Ovary (tissue), 9 donors: ENCODE data around the gene CRAT. TPM values are rescaled to one million over a fixed set of nuclear protein-coding genes. Genes with fewer than 3 reads are reported as not detected.

ENCODE experiments used
- DNase-seq, 5 donors: peaks; one replicate each; pipeline ENCODE4 v3.0.0-alpha.2; 2019 to 2020
- H3K27ac ChIP-seq, 2 donors: fragments of 200-600 bp; one replicate each; pipeline versions ENCODE4 v1.5.1 to v1.8.0; 2019 to 2022
- H3K27me3 ChIP-seq: fragments of 200-600 bp; one replicate; pipeline ENCODE4 v1.8.0; 2022
- H3K36me3 ChIP-seq: fragments of 200-600 bp; sonication (generic); one replicate; pipeline ENCODE4 v1.5.1; 2019
- H3K4me1 ChIP-seq: one replicate; pipeline ENCODE4 v1.8.1; 2013; ENCODE audit warnings: mild to moderate bottlenecking, moderate library complexity; ENCODE audit not compliant: insufficient read depth
- H3K4me3 ChIP-seq: fragments of 200-600 bp; sonication (generic); one replicate; pipeline ENCODE4 v1.5.1; 2017
- H3K9me3 ChIP-seq, 2 donors: fragments of 200-600 bp in 1 of 2; sonication (generic) in 1 of 2; one replicate each; pipeline versions ENCODE4 v1.5.1 to v1.8.1; 2013 to 2019; ENCODE audit warnings: mild to moderate bottlenecking in 1 of 2, moderate library complexity in 1 of 2
- CTCF ChIP-seq, 3 donors: fragments of 450-650 bp in 2 of 3; fragments of 200-600 bp in 1 of 3; IDR thresholded peaks; one replicate each; pipeline versions ENCODE4 v1.5.1 to v1.8.0; 2016 to 2022; ENCODE audit warnings: antibody characterized with exemption in 3 of 3, mild to moderate bottlenecking in 1 of 3
- EP300 ChIP-seq: sonication (generic); formaldehyde crosslinking; IDR thresholded peaks from one replicate; pipeline ENCODE4 v1.6.1; 2017; ENCODE audit warnings: antibody characterized with exemption
- POLR2A ChIP-seq: fragments of 450-650 bp; IDR thresholded peaks from one replicate; pipeline ENCODE4 v1.6.1; 2017; ENCODE audit warnings: antibody characterized with exemption, mild to moderate bottlenecking, moderate library complexity
- WGBS, 3 donors: extraction: QIAGEN DNeasy Blood & Tissue Kit in 1 of 3; methylation state at CpG; one replicate each; pipeline versions ENCODE4 v1.1.5 to v1.1.7; 2013 to 2017; 5-methylcytosine and 5-hydroxymethylcytosine counted together
- intact Hi-C, 4 donors: fragments of 100-400 bp; cut with DNase I; formaldehyde crosslinking; loops; one replicate each; pipeline versions ENCODE4 v1.11.0 to v1.15.1; 2022 to 2023
- polyA plus RNA-seq, 2 donors: library from polyadenylated mRNA; stranded (reverse); fragments of 200-250 nt in 1 of 2; fragments of 350-450 nt in 1 of 2; fragmentation: Illumina TruSeq in 1 of 2; extraction: RNeasy Lipid Tissue Mini Kit (QIAGEN cat#74804) in 1 of 2; gene quantifications; one replicate each; pipeline ENCODE4 v1.2.3, GENCODE V29; 2013 to 2014
- total RNA-seq, 7 donors: library from RNA; depleted of rRNA in 2 of 7; stranded (reverse); fragments of >200 nt in 2 of 7; fragmentation: NEBNext Ultra II Directional in 3 of 7; extraction: Animal tissue kit (Norgen Biotek cat#: 25700) in 3 of 7; gene quantifications; one replicate each; pipeline versions ENCODE4 v1.1.0 to v1.2.4, GENCODE V29; 2016 to 2023
- donor health status: DM: no; HTN: no; CAD: no; lungs with moderate emphysema.
- donor health status: DM: no; HTN: no; CAD: no.
- donor health status: Bipolar disorder and iron deficiency.
- donor health status: DM: yes; HTN: yes; CAD: no.
- donor health status: DM: no; HTN: no; CAD: no.
- donor health status: DM: yes; HTN: yes; CAD: no.

The CRAT gene
- total and polyA plus RNA-seq, 9 donors: 23.0 to 42.7 (median 37.1) TPM

- intact Hi-C loops: loop anchor here (2.0 to 10.0 kb wide), 10 partner anchors 37 to 635 kb away; partner anchors contain the start of gene NTMT1 (in 1 of the 4)
- Histone ChIP-seq H3K4me1 (peaks cover 46% of the 10 kb centered on the region), H3K36me3 (no peaks in the 10 kb centered on the region), H3K4me3 (peak overlapping the region; percentile 29), H3K27ac (peak overlapping the region; percentile 97 to 98), H3K27me3 (no peaks in the 10 kb centered on the region), H3K9me3 (no peaks in the 10 kb centered on the region)
- peak; percentile 86 to 95 (median 91) for DNase-seq
- WGBS, 3 donors: 0 to 1% (median 0%) methylated on average over 11 of the region's 11 CpGs
- TF ChIP-seq EP300: peak; percentile 76
- no peak for TF ChIP-seq POLR2A
- TF ChIP-seq CTCF (IDR thresholded peaks at IDR 0.05): no peak
These were observed 29.4 kb upstream of the CRAT start for GRCh38 chr9:129139993-129140396.

GRCh38 chr9:129139233-129139992 is 28.8 kb upstream of the CRAT start:
- peak overlapping the region; percentile 29 for H3K4me3 ChIP-seq
- 3 to 7% (median 5%) methylated on average over 13 of the region's 13 CpGs for WGBS, 3 donors
- TF ChIP-seq POLR2A (peak; percentile 15), EP300 (no peak), CTCF (IDR thresholded peaks at IDR 0.05) (peak; percentile 85 to 96 (median 96))
- H3K4me1 ChIP-seq: peaks cover 43% of the 10 kb centered on the region
- intact Hi-C loops: loop anchor here (2.0 to 10.0 kb wide), 5 partner anchors 273 to 635 kb away; partner anchors contain the start of gene NTMT1 (in 1 of the 4)
- no peaks in the 10 kb centered on the region for H3K36me3 ChIP-seq
- no peaks in the 10 kb centered on the region for H3K27me3 ChIP-seq
- peak; percentile 75 to 87 (median 78) for DNase-seq
- peak overlapping the region; percentile 97 to 98 for H3K27ac ChIP-seq
- no peaks in the 10 kb centered on the region for H3K9me3 ChIP-seq

GRCh38 chr9:129138476-129139232 is 28.1 kb upstream of the CRAT start:
- no peaks in the 10 kb centered on the region for H3K36me3 ChIP-seq
- WGBS, 3 donors: 14 to 21% (median 20%) methylated on average over 21 of the region's 21 CpGs
- DNase-seq: peak; percentile 62 to 82 (median 69)
- peak overlapping the region; percentile 79 to 98 for H3K27ac ChIP-seq
- peaks cover 37% of the 10 kb centered on the region for H3K4me1 ChIP-seq
- H3K27me3 ChIP-seq: no peaks in the 10 kb centered on the region
- intact Hi-C loops: loop anchor here (2.0 to 10.0 kb wide), 5 partner anchors 274 to 636 kb away; partner anchors contain the start of gene NTMT1 (in 1 of the 4)
- no peaks in the 10 kb centered on the region for H3K9me3 ChIP-seq
- peak; percentile 14 for TF ChIP-seq POLR2A
- TF ChIP-seq CTCF (IDR thresholded peaks at IDR 0.05): no peak
- no peak overlapping the region for H3K4me3 ChIP-seq

GRCh38 chr9:129138144-129138462 is 27.5 kb upstream of the CRAT start:
- Histone ChIP-seq H3K27me3 (no peaks in the 10 kb centered on the region), H3K27ac (peak overlapping the region; percentile 79 to 98), H3K4me3 (no peak overlapping the region), H3K4me1 (peaks cover 33% of the 10 kb centered on the region), H3K9me3 (no peaks in the 10 kb centered on the region), H3K36me3 (no peaks in the 10 kb centered on the region)
- WGBS, 3 donors: 77 to 83% (median 79%) methylated on average over 9 of the region's 9 CpGs
- TF ChIP-seq CTCF (IDR thresholded peaks at IDR 0.05) (no peak), POLR2A (no peak), EP300 (no peak)
- intact Hi-C loops: loop anchor here (2.0 to 10.0 kb wide), 5 partner anchors 275 to 637 kb away; partner anchors contain the start of gene NTMT1 (in 1 of the 4)
- DNase-seq: no peak
